OCI-LY7 (cell line): Measurements from ENCODE around the gene ATAD5. TPM values are rescaled to one million over a fixed set of nuclear protein-coding genes. Genes with fewer than 3 reads are reported as not detected.
"Not testable (repeated sequence)": the region's sequence is repeated elsewhere in the genome, so short reads cannot be mapped to it uniquely, and the experiment has no call there.

Experiments
- BruUV-seq: library from RNA; stranded (reverse); fragments of 400-500 nt; replicated peaks from 2 replicates; lab custom pipeline; 2021; lab: Mats Ljungman, UMichigan
- CTCF ChIA-PET: fragments of 300-600 bp; sonication (Branson Sonifier 250); formaldehyde crosslinking; loops from one replicate; lab custom pipeline; 2022; ENCODE audit warnings: antibody characterized with exemption; ENCODE audit not compliant: unreplicated experiment; lab: Charles Lee
- POLR2A ChIA-PET: fragments of 300-600 bp; sonication (Branson Sonifier 250); formaldehyde crosslinking; loops from one replicate; lab custom pipeline; 2022; ENCODE audit warnings: antibody characterized with exemption; lab: Charles Lee
- DNase-seq: peaks from one replicate; pipeline ENCODE4 v3.0.0-alpha.2; 2015; ENCODE audit warnings: low spot score
- H2AFZ ChIP-seq: fragments of 200-600 bp; sonication (generic), shearing (Covaris generic); 2 replicates; pipeline ENCODE4 v1.6.1; 2014; ENCODE audit warnings: mild to moderate bottlenecking, antibody characterized with exemption, low read length, moderate library complexity
- H3K27ac ChIP-seq: fragments of 200-600 bp; sonication (generic); 2 replicates; pipeline ENCODE4 v1.5.1; 2014; ENCODE audit warnings: mixed run types, low read depth, mild to moderate bottlenecking, moderate library complexity, low read length, inconsistent platforms; ENCODE audit not compliant: poor library complexity, severe bottlenecking
- H3K36me3 ChIP-seq: fragments of 200-600 bp; sonication (generic); 2 replicates; pipeline ENCODE4 v1.6.1; 2014; ENCODE audit warnings: mild to moderate bottlenecking, antibody characterized with exemption, low read length, moderate library complexity, mixed read lengths; ENCODE audit not compliant: insufficient read depth
- H3K4me1 ChIP-seq: fragments of 200-600 bp; sonication (generic); 2 replicates; pipeline ENCODE4 v1.5.1; 2014; ENCODE audit warnings: mild to moderate bottlenecking, low read length; ENCODE audit not compliant: insufficient read depth, poor library complexity, severe bottlenecking
- H3K4me2 ChIP-seq: fragments of 200-600 bp; sonication (generic); 2 replicates; pipeline ENCODE4 v1.6.1; 2014; ENCODE audit warnings: mild to moderate bottlenecking, low read length
- H3K4me3 ChIP-seq: fragments of 200-600 bp; sonication (generic); 2 replicates; pipeline ENCODE4 v1.5.1; 2014; ENCODE audit warnings: mild to moderate bottlenecking, low read depth, low read length; ENCODE audit not compliant: poor library complexity, severe bottlenecking
- H3K79me2 ChIP-seq: fragments of 200-600 bp; sonication (generic); 2 replicates; pipeline ENCODE4 v1.6.1; 2016; ENCODE audit warnings: low read depth, mild to moderate bottlenecking, low read length, moderate library complexity, mixed read lengths; ENCODE audit not compliant: insufficient read depth
- H3K9me2 ChIP-seq: fragments of 200-600 bp; sonication (generic); 2 replicates; pipeline ENCODE4 v1.6.1; 2016; ENCODE audit warnings: mild to moderate bottlenecking, low read length, mixed read lengths; ENCODE audit not compliant: insufficient read depth
- H3K9me3 ChIP-seq: fragments of 200-600 bp; sonication (generic); 2 replicates; pipeline ENCODE4 v1.6.1; 2014; ENCODE audit warnings: mild to moderate bottlenecking, mixed run types, low read length, mixed read lengths
- H4K20me1 ChIP-seq: fragments of 200-600 bp; sonication (generic); 2 replicates; pipeline ENCODE4 v1.6.1; 2014; ENCODE audit warnings: mild to moderate bottlenecking, antibody characterized with exemption, low read length, moderate library complexity, mixed read lengths; ENCODE audit not compliant: insufficient read depth
- EZH2phosphoT487 ChIP-seq: fragments of 200-600 bp; sonication (generic); IDR thresholded peaks from 2 replicates; pipeline ENCODE4 v1.6.1; 2018; ENCODE audit warnings: low read depth, borderline replicate concordance, mild to moderate bottlenecking, mixed run types, antibody characterized with exemption, low read length, moderate library complexity, mixed read lengths
- intact Hi-C: fragments of 100-400 bp; cut with micrococcal nuclease; formaldehyde crosslinking; loops from one replicate; pipeline ENCODE4 v1.10.0; 2022; ENCODE audit not compliant: unreplicated experiment
- total RNA-seq, 2 experiments: library from RNA; depleted of rRNA in 1 of 2; stranded (reverse); fragments of >200 nt in 1 of 2; shearing (Covaris generic) in 1 of 2; gene quantifications; 2 replicates each; pipeline ENCODE4 v1.2.3, GENCODE V29; 2014 to 2022
- TF ChIP-seq, protein P1 (sequence below): fragments of 200-600 bp; sonication (generic); conservative IDR thresholded peaks from 2 replicates; pipeline ENCODE4 v1.5.1; 2014; ENCODE audit warnings: mild to moderate bottlenecking, antibody characterized with exemption, low read length, moderate library complexity, mixed read lengths

ATAD5 gene
- total RNA-seq, 2 experiments from 2014 or later = 21.4 to 35.9 TPM

DNA sequence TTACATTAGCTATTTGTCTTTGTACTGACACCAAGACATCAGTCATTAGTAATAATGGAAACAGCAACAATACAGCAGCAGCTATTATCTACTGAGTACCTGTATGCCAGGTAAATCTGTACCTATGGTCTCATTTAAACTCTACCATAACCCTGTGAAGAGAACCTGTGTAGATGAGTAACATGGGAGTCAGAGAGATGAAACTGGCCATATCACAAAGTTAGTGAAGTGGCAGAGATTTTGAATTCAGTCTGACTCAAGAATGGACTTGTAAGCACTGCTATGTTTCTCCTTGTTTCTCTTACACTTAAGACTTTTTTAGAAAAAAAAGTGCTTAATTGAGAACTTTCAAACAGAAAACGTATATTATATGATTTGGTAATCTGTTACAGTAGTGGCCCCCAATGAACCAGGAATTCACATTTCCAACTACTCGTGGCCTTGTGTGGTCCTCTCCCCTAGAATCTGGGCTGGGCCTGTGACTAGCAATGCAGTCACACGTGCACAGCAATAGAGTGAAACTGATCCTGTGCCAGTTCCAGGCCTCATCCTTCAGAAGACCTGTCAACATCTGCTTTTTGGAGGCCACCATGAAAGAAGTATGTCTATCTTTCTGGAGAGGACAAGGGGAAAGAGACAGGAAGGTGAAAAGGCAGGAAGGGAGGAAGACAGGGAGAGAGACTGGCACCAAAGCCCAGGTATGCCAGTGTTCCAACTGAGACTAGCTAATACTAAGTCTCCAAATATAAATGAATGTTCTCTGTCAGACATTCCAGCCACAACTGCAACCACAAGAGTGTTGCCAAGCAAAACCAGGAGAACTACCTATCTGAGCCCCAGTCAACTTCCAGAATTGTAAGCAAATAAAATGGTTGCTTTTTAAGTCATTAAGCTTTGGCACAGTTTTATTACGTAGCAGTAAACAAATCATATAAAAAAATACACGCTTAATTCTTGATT is 19.3 kb upstream of the ATAD5 start:
- Histone ChIP-seq H3K4me2 (peak overlapping the region; percentile 34; the same call in 1 of the 2 replicates), H3K36me3 (peaks cover 34% of the 10 kb centered on the region), H3K4me1 (peaks cover 52% of the 10 kb centered on the region), H3K79me2 (peaks cover 88% of the 10 kb centered on the region), H3K27ac (peak overlapping the region; percentile 43), H3K4me3 (no peak overlapping the region), H3K9me2 (no peaks in the 10 kb centered on the region), H4K20me1 (no peaks in the 10 kb centered on the region), H2AFZ (no peak overlapping the region), H3K9me3 (no peaks in the 10 kb centered on the region)
- ChIA-PET POLR2A (interaction anchor here (0.7 to 6.1 kb wide), 2 partner anchors 11 to 320 kb away, joined by 6 to 79 read pairs; partner anchors contain the start of gene CRLF3), CTCF (no interaction called here)
- no TSS peak for BruUV-seq
- DNase-seq = no peak
- TF ChIP-seq, protein P1, sequence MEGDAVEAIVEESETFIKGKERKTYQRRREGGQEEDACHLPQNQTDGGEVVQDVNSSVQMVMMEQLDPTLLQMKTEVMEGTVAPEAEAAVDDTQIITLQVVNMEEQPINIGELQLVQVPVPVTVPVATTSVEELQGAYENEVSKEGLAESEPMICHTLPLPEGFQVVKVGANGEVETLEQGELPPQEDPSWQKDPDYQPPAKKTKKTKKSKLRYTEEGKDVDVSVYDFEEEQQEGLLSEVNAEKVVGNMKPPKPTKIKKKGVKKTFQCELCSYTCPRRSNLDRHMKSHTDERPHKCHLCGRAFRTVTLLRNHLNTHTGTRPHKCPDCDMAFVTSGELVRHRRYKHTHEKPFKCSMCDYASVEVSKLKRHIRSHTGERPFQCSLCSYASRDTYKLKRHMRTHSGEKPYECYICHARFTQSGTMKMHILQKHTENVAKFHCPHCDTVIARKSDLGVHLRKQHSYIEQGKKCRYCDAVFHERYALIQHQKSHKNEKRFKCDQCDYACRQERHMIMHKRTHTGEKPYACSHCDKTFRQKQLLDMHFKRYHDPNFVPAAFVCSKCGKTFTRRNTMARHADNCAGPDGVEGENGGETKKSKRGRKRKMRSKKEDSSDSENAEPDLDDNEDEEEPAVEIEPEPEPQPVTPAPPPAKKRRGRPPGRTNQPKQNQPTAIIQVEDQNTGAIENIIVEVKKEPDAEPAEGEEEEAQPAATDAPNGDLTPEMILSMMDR = no peak
- no peak for TF ChIP-seq EZH2phosphoT487
- intact Hi-C loops = no loop called here

GRCh38 chr17:30814236-30814635 is 17.5 kb upstream of the ATAD5 start:
- POLR2A ChIA-PET, H4K20me1 ChIP-seq, CTCF ChIA-PET, intact Hi-C loops, H3K27ac ChIP-seq, H2AFZ ChIP-seq, BruUV-seq, H3K4me2 ChIP-seq, H3K4me3 ChIP-seq, H3K9me2 ChIP-seq, DNase-seq, H3K9me3 ChIP-seq: not testable (repeated sequence)
- peaks cover 47% of the 10 kb centered on the region for H3K4me1 ChIP-seq
- peaks cover 98% of the 10 kb centered on the region for H3K79me2 ChIP-seq
- H3K36me3 ChIP-seq = peaks cover 50% of the 10 kb centered on the region

DNA sequence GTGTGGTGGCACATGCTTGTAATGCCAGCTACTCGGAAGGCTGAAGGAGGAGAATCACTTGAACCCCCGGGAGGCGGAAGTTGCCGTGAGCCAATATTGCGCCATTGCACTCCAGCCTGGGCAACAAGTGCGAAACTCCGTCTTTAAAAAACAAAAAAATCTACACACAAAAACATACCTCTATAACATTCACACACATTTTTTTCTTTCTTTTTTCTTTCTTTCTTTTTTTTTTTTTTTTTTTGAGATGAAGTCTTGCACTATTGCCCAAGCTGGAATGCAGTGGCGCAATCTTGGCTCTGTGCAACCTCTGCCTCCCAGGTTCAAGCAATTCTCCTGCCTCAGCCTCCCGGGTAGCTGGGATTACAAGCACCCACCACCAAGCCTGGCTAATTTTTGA is 16.9 kb upstream of the ATAD5 start:
- Histone ChIP-seq H3K36me3 (peaks cover 48% of the 10 kb centered on the region), H3K4me1 (peaks cover 47% of the 10 kb centered on the region), H3K79me2 (peaks cover 99% of the 10 kb centered on the region)
- H2AFZ ChIP-seq, DNase-seq, CTCF ChIA-PET, intact Hi-C loops, H3K4me2 ChIP-seq, H3K9me3 ChIP-seq, H3K9me2 ChIP-seq, H4K20me1 ChIP-seq, H3K27ac ChIP-seq, BruUV-seq, POLR2A ChIA-PET, H3K4me3 ChIP-seq: not testable (repeated sequence)
